Neural crest cell (in vitro differentiated cells): ENCODE data around the gene CPNE6. TPM values are rescaled to one million over a fixed set of nuclear protein-coding genes. Genes with fewer than 3 reads are reported as not detected.

Source experiments
- DNase-seq: peaks from one replicate; pipeline ENCODE4 v3.0.0; 2021; ENCODE audit warnings: low read depth, mixed read lengths, low spot score
- H3K27ac Mint-ChIP-seq: one replicate; pipeline ENCODE4 v1.8.0; 2021; ENCODE audit warnings: mild to moderate bottlenecking, mixed read lengths; ENCODE audit not compliant: unreplicated experiment
- H3K27me3 Mint-ChIP-seq: 2 replicates; pipeline ENCODE4 v1.8.0; 2021; ENCODE audit warnings: low read depth, mild to moderate bottlenecking, mixed read lengths
- H3K36me3 Mint-ChIP-seq: 2 replicates; pipeline ENCODE4 v1.8.0; 2021; ENCODE audit warnings: low read depth, mild to moderate bottlenecking, mixed read lengths
- H3K4me1 Mint-ChIP-seq: 2 replicates; pipeline ENCODE4 v1.8.0; 2021; ENCODE audit warnings: mixed read lengths
- H3K4me3 Mint-ChIP-seq: one replicate; pipeline ENCODE4 v1.8.0; 2021; ENCODE audit warnings: mild to moderate bottlenecking, mixed read lengths
- H3K9me3 Mint-ChIP-seq: 2 replicates; pipeline ENCODE4 v1.8.0; 2021; ENCODE audit warnings: mixed read lengths
- CTCF ChIP-seq: fragments of 200-600 bp; sonication (generic); conservative IDR thresholded peaks from 2 replicates; pipeline ENCODE4 v1.5.0; 2021; ENCODE audit warnings: antibody characterized with exemption, mild to moderate bottlenecking
- total RNA-seq: library from RNA; stranded (reverse); gene quantifications from 2 replicates; pipeline ENCODE4 v1.2.1, GENCODE V29; 2021

The CPNE6 gene
- total RNA-seq, 1 donor from 2014 or later: not detected

DNA sequence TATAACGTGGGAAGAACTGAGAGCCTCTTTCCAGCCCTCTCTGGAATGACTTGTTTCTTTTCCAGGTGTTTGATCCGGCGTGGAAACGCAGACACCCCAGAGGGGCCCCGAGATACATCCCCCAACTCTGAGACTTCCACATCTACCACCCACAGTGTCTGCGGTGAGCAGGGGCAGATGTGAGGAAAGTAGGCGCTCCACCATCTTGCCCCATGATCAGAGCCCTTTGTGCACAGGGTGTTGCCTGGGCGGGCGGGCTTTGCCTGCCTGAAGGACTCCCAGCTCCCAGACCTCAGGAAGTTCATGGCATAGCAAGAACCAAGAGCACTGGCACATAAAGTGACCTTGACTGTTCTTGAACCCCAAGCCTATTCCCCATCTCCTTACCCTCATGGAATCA lies 16.7 kb upstream of the CPNE6 start:
- no peak for TF ChIP-seq CTCF
- Mint-ChIP-seq H3K27ac (no peak overlapping the region), H3K9me3 (no peaks in the 10 kb centered on the region), H3K36me3 (no peaks in the 10 kb centered on the region), H3K27me3 (peaks cover 12% of the 10 kb centered on the region), H3K4me3 (peak overlapping the region; percentile 61), H3K4me1 (peaks cover 19% of the 10 kb centered on the region)
- DNase-seq: no peak

DNA sequence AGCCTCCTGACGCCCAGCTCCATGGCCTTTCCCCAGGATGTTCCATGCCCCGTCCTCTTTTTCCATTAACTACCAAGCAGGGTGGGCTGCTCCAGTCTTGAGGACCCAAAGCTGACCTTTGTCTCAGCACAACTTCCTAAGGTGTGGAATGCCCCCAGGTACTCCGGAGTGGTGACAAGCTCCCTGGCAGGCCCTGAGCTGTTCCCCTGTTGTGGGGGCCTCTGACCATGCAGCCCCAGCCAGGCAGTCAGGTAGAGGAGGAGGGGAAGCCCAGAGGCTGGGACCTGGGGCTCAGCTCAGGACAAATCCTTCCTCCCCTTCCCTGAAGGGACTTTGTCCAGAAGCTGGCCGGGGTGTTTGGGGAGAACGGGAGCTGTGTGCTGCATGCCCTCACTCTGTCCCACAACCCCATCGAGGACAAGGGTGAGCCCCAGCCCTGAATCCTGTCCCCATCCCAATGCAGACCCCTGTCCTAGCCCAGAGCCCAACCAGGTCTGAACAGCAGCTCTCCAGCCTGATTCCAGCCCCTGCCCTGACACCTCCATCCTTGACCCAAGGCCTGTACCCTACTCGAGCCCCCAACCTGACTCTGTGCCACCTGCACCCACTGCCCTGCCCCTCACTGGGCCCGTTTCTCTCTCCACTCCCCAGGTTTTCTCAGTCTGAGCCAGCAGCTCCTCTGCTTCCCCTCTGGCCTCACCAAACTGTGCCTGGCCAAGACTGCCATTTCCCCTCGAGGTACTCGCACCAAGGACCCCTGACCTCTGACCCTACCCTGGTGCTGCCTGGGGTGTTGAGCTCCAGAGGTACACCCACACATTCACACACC lies 15.2 kb upstream of the CPNE6 start:
- Mint-ChIP-seq H3K36me3 (no peaks in the 10 kb centered on the region), H3K9me3 (no peaks in the 10 kb centered on the region), H3K4me3 (no peak overlapping the region), H3K4me1 (peaks cover 15% of the 10 kb centered on the region), H3K27ac (no peak overlapping the region), H3K27me3 (peaks cover 7% of the 10 kb centered on the region)
- no peak for DNase-seq
- TF ChIP-seq CTCF: no peak

DNA sequence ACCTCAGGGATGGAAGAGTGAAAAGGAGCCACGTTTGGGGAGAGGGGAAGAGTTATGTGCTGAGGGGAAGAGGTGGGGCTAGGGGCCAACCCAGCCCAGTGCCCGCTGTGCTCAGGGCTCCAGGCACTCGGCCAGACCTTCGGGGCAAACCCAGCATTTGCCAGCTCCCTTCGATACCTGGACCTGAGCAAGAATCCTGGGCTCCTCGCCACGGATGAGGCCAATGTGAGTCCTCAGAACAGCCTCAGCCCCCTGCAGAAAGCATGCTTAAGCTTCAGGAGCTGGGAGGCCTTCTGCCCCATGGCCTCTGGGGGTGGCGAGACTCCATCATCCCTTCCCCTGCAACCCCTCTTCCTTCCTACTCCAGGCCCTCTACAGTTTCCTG lies 14.6 kb upstream of the CPNE6 start:
- Mint-ChIP-seq H3K27ac (no peak overlapping the region), H3K36me3 (no peaks in the 10 kb centered on the region), H3K4me1 (peaks cover 13% of the 10 kb centered on the region), H3K9me3 (no peaks in the 10 kb centered on the region), H3K4me3 (no peak overlapping the region), H3K27me3 (peaks cover 7% of the 10 kb centered on the region)
- no peak for TF ChIP-seq CTCF
- no peak for DNase-seq

DNA sequence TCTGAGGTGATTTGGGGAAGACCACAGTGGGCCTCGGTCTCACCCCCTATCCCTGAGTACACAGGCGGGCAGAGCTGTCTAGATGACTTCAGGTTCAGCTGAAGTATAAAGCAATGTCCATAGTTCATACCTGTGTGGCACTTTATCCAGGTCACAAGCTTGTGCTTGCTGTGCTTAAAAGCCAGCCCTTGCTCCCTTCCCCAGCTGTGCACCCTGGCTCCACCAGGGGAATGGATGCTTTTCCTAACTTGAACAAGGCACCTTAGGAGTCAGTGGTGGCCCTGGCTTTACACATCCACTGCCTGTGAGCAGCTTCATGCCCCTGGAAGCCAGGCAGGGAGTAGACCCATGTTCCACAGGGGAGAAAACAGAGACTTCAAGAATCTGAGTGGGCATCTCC lies 14.1 kb upstream of the CPNE6 start:
- Mint-ChIP-seq H3K9me3 (no peaks in the 10 kb centered on the region), H3K4me1 (peaks cover 13% of the 10 kb centered on the region), H3K36me3 (no peaks in the 10 kb centered on the region), H3K27me3 (peaks cover 7% of the 10 kb centered on the region), H3K4me3 (no peak overlapping the region), H3K27ac (no peak overlapping the region)
- TF ChIP-seq CTCF: no peak
- no peak for DNase-seq

DNA sequence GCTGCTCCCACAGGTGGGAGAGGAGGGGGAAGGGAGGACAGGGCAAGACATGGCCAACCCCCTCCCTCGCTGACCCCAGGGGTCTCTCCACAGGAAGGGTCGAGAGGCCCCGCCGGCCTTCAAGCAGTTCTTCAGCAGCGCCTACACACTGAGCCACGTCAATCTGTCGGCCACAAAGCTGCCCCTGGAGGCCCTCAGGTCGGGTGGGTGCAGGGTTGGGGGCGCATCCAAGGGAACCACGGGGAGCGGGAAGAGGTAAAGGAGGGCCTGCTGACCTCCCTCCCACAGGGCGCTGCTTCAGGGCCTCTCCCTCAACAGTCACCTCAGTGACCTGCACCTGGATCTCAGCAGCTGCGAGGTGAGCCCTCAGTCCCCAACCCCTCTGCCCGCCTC lies 13.5 kb upstream of the CPNE6 start:
- Mint-ChIP-seq H3K27ac (no peak overlapping the region), H3K36me3 (no peaks in the 10 kb centered on the region), H3K4me3 (peak overlapping the region; percentile 62), H3K9me3 (no peaks in the 10 kb centered on the region), H3K27me3 (peaks cover 3% of the 10 kb centered on the region), H3K4me1 (peaks cover 9% of the 10 kb centered on the region)
- DNase-seq: no peak
- no peak for TF ChIP-seq CTCF
